GM20431 (cell line): ENCODE data around the gene TNFRSF19.

Source experiments
- in situ Hi-C: fragments of 300-500 bp; cut with MseI, MboI; formaldehyde crosslinking; loops from one replicate; pipeline ENCODE4 v1.15.0; 2020; ENCODE audit warnings: low sequenced_read_pairs; ENCODE audit not compliant: unreplicated experiment

The TNFRSF19 gene

GRCh38 chr13:23703246-23703860 lies 133.1 kb downstream of the TNFRSF19 start:
- in situ Hi-C loops: no loop called here

GRCh38 chr13:23705583-23705982 lies 135.4 kb downstream of the TNFRSF19 start:
- in situ Hi-C loops: no loop called here

DNA sequence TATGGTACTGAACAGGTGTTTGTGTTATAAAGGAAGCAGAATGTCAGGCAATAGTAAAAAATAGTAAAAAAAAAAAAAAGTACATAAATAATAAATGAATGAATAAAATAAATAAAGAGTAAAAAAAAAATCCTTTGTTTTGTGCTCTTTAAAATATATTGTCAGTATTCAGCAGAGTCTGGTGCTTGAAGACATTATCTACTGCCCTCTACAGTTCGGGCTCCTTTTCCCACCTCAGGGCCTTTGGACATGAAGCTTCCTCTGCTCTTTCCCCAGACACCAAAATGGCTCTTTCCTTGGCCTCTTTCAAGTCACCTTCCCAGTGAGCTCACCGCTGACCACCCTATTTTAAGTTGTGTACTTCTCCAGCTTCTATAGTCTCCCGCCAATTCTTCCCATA lies 137.5 kb downstream of the TNFRSF19 start:
- in situ Hi-C loops: no loop called here

- in situ Hi-C loops: no loop called here
Measured at GRCh38 chr13:23709536-23709935, 139.3 kb downstream of the TNFRSF19 start.

- in situ Hi-C loops: no loop called here
Measured at GRCh38 chr13:23710366-23710765, 140.2 kb downstream of the TNFRSF19 start.

DNA sequence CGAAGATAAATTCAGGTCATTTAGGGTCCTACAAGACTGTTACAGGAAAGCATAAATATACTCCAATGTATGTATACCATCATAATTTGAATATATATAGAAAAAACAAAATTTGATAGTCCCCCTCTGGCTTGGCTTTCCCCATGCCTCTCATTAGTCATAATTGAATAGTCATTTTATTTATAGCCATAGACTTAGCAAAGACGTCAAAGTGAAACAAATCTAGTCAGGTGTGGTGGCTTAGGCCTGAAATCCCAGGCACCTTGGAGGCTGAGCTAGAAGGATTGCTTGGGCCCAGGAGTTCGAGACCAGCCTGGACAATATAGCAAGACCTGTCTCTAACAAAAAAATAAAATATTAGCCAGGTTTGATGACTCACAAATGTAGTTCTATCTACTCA lies 141.1 kb downstream of the TNFRSF19 start:
- in situ Hi-C loops: no loop called here

- in situ Hi-C loops: no loop called here
Measured at GRCh38 chr13:23714672-23715071, 144.5 kb downstream of the TNFRSF19 start.

DNA sequence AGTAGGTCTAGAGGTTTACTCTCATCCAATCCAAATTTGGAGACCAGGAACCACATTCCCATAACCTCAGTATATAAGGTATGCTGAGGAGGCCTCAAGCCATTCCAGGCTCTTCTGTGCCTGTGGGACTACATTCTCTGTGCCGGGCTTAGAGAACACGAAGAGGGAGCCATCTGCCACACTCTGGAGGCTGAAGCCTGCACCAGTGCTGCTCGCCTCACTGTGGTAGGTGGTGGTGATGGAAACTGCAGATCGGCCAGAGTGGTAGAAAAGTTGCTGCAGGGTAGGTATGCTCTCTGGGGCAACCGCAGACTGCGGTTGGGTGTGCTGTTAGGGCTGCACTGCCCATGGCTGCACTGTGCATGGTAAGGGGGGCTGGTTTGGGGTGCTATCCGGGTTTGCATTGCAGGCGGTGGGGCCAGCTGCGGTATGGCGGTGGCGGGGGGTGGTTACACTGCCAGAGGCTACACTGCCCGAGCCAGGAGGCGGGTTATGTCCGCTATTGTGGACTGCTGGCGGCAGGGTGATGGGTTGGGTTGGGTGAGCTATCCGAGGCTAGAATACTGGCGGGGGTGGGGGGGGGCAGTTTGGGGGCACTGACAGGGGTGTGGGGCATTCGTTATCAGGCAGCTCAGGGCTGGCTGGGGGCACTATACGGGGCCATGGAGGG lies 145.0 kb downstream of the TNFRSF19 start:
- in situ Hi-C loops: no loop called here

DNA sequence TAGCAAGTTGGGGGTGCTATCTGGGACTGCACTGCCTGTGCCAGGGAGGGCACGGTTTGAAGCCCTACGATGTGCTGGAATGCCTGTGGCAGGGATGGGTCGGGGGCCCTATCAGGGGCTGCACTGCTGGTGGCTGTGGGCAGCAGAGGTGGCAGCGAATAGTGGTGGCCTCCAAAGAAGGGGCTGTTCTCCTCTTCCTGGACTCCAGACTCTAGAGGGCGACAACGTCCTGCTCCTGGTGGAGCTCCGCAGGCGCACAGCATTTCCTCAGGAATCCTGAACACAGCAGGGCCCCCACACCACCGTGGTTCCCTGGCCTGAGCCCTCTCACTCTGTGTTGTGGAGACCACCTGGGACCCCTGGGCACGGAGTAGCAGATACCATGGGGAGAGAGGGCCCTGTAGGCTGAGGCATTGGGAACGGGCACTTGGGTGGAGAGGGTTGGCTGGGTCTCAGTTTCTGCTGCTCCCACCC lies 145.6 kb downstream of the TNFRSF19 start:
- in situ Hi-C loops: no loop called here

DNA sequence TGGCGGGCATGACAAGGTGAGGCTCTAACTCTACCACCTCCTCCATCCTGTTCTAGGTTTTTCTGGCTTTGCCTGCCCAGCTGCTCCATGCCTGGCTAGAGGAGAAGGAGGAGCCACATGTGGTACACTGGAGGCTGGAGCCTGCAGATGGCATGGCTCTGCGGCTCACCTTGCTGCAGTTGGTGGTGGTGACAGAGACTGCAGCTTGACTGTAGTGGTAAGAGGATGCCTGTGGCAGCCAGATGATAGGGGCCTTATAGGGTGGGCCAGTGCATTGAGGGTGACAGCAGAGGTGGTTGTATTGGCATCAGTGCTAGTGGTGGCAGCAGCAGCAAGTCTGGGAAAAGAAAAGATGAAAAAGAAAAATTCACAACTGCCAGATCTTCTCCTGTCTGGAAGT lies 146.2 kb downstream of the TNFRSF19 start:
- in situ Hi-C loops: no loop called here

GRCh38 chr13:23718996-23719395 lies 148.8 kb downstream of the TNFRSF19 start:
- in situ Hi-C loops: no loop called here

DNA sequence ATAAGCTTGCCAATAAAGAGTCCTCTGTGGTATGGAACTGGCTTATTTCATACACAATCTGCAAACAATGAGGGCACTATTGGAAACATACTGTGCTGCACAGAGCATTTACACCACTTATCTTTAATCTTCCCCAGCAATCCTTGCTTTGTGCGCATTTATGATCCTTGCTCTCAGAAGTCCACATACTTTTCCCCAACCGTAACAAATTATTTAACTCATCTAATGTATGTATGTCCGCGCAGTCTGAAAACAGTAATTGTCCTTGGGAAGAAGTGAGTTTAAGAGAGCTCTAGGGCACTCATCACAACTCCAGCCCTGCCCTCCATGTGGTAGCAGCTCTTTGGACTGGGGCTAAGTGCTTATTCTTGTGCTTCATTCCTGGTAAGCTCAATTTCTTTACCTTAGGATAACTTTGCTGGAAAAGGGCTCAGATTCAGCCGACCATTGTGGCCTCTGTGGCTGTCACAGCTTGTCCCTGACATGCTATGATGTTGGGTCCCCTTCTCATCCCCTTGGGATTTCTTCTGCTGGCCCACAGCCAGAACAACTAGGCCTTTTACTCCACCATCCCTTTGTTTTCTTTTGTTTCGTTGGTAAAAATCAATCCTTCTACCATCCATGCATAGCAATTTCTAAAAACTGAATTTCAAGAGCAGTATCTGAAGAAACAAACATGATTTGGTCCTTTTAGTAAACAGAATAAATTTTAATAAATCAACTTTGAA lies 152.7 kb downstream of the TNFRSF19 start:
- in situ Hi-C loops: no loop called here

DNA sequence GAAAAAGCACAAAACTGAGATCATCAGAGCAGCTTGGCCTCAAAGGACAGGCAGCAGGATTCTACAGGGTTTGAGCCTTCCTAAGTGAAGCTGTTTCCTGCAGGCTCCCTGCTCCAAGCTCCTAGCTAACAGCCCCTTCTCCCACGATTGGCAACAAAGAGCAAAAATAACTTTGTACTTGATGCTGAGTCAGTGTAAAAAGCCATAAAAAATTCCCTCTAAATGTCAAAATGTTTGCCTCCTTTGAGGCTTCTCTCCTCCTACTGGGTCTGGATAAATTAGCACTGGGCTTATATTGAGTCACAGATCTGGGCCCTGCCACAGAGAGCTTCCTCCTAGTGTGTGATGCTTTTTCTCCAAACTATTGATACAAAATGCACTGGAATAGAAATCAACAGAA lies 153.3 kb downstream of the TNFRSF19 start:
- in situ Hi-C loops: no loop called here

GRCh38 chr13:23724196-23724970 lies 154.2 kb downstream of the TNFRSF19 start:
- in situ Hi-C loops: no loop called here
